ENCODE results near the gene PLEKHF1. TPM values are rescaled to one million over a fixed set of nuclear protein-coding genes. Genes with fewer than 3 reads are reported as not detected.

Gene PLEKHF1
- total and polyA plus RNA-seq, 2 experiments from 2014 or later = 10.1 to 25.1 TPM

DNA sequence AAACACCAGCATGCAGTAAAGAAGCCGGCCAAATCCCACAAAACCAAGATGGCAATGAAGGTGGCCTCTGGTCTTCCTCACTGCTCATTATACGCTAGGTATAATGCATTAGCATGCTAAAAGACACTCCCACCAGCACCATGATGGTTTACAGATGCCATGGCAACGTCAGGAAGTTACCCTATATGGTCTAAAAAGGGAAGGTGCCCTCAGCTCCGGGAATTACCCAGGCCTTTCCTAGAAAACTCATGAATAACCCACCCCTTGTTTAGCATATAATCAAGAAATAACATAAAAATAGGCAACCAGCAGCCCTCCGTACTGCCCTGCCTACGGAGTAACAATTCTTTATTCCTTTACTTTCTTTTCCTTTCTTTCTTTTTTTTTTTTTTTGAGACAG is 21.1 kb upstream of the PLEKHF1 start:
- H3K27me3 ChIP-seq (ENCODE audit: insufficient read depth) = no peaks in the 10 kb centered on the region
- H3K4me1 ChIP-seq (ENCODE audit: insufficient read depth) = peaks cover 17% of the 10 kb centered on the region
- no peak overlapping the region for H3K4me3 Mint-ChIP-seq
- no peak for TF ChIP-seq ZNF331 (CRISPR knock-in tag; IDR thresholded peaks at IDR 0.05; ENCODE audit: low read depth)
- TF ChIP-seq, protein P1, sequence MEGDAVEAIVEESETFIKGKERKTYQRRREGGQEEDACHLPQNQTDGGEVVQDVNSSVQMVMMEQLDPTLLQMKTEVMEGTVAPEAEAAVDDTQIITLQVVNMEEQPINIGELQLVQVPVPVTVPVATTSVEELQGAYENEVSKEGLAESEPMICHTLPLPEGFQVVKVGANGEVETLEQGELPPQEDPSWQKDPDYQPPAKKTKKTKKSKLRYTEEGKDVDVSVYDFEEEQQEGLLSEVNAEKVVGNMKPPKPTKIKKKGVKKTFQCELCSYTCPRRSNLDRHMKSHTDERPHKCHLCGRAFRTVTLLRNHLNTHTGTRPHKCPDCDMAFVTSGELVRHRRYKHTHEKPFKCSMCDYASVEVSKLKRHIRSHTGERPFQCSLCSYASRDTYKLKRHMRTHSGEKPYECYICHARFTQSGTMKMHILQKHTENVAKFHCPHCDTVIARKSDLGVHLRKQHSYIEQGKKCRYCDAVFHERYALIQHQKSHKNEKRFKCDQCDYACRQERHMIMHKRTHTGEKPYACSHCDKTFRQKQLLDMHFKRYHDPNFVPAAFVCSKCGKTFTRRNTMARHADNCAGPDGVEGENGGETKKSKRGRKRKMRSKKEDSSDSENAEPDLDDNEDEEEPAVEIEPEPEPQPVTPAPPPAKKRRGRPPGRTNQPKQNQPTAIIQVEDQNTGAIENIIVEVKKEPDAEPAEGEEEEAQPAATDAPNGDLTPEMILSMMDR (conservative IDR thresholded peaks at IDR 0.05; ENCODE audit: low read depth in 2 of 2) = no peak
- TF ChIP-seq, protein P2, sequence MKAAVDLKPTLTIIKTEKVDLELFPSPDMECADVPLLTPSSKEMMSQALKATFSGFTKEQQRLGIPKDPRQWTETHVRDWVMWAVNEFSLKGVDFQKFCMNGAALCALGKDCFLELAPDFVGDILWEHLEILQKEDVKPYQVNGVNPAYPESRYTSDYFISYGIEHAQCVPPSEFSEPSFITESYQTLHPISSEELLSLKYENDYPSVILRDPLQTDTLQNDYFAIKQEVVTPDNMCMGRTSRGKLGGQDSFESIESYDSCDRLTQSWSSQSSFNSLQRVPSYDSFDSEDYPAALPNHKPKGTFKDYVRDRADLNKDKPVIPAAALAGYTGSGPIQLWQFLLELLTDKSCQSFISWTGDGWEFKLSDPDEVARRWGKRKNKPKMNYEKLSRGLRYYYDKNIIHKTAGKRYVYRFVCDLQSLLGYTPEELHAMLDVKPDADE (IDR thresholded peaks at IDR 0.05) = no peak
- TF ChIP-seq CREB1 (CRISPR knock-in tag; IDR thresholded peaks at IDR 0.05; ENCODE audit: low read depth) = no peak
- no peak for TF ChIP-seq ZNF114 (CRISPR knock-in tag; IDR thresholded peaks at IDR 0.05)
- no peak for TF ChIP-seq ZNF462 (CRISPR knock-in tag; IDR thresholded peaks at IDR 0.05)
- no peak for TF ChIP-seq EZH2 (IDR thresholded peaks at IDR 0.05; ENCODE audit: low read depth, unreplicated experiment)
- TF ChIP-seq NANOG (IDR thresholded peaks at IDR 0.05; ENCODE audit: borderline replicate concordance) = no peak
- ATAC-seq = no peak
- no peaks in the 10 kb centered on the region for H3K9me2 ChIP-seq (ENCODE audit: insufficient read depth)
- H3K36me3 ChIP-seq (ENCODE audit: insufficient read depth) = no peaks in the 10 kb centered on the region
- H3F3A ChIP-seq (replicated peaks; ENCODE audit: low read depth) = no peaks in the 10 kb centered on the region
- H3K27ac ChIP-seq (ENCODE audit: low read depth) = no peak overlapping the region
- no peak for DNase-seq (ENCODE audit: low spot score)
- no peaks in the 10 kb centered on the region for H4K20me1 ChIP-seq (replicated peaks; ENCODE audit: insufficient read depth)
- no peak overlapping the region for H2AFZ ChIP-seq
- H3K27ac Mint-ChIP-seq = no peak overlapping the region
- H3K9me3 Mint-ChIP-seq = no peaks in the 10 kb centered on the region
- H3K79me2 ChIP-seq (replicated peaks; ENCODE audit: insufficient read depth) = no peaks in the 10 kb centered on the region
- no peak overlapping the region for H3K4me2 ChIP-seq
- peaks cover 2% of the 10 kb centered on the region for H3K27me3 Mint-ChIP-seq (ENCODE audit: insufficient read depth, low read depth, poor library complexity)
- no peak overlapping the region for H3K4me3 ChIP-seq
- H3K4me1 Mint-ChIP-seq = peaks cover 19% of the 10 kb centered on the region
- no peaks in the 10 kb centered on the region for H3K36me3 Mint-ChIP-seq (ENCODE audit: low read depth)

All from GM23338 (cell line).